PFSK-1 (cell line): ENCODE data around the gene CTXN3.

Experiments
- FOXP2 ChIP-seq: optimal IDR thresholded peaks from 2 replicates; pipeline ENCODE3; 2011; ENCODE audit warnings: borderline replicate concordance, control low read depth, inconsistent platforms; ENCODE audit not compliant: insufficient read depth; ENCODE audit errors: extremely low read length, extremely low read depth
- POLR2AphosphoS5 ChIP-seq: IDR thresholded peaks from 2 replicates; pipeline ENCODE4 v1.6.1; 2012; ENCODE audit warnings: low read depth, mild to moderate bottlenecking, control low read depth, low read length, moderate library complexity
- TAF1 ChIP-seq: IDR thresholded peaks from 2 replicates; pipeline ENCODE4 v1.6.1; 2012; ENCODE audit warnings: low read length, control low read depth, borderline replicate concordance; ENCODE audit not compliant: insufficient read depth
- TF ChIP-seq, protein P1 (sequence below), 2 experiments: IDR thresholded peaks; 2 replicates each; pipeline versions ENCODE4 v1.6.1 to v1.8.0; 2011 to 2012; ENCODE audit warnings: low read depth in 2 of 2, low read length in 2 of 2, control low read depth in 1 of 2, inconsistent platforms in 1 of 2, mild to moderate bottlenecking in 1 of 2, moderate library complexity in 1 of 2; ENCODE audit not compliant: insufficient read depth in 1 of 2

DNA sequence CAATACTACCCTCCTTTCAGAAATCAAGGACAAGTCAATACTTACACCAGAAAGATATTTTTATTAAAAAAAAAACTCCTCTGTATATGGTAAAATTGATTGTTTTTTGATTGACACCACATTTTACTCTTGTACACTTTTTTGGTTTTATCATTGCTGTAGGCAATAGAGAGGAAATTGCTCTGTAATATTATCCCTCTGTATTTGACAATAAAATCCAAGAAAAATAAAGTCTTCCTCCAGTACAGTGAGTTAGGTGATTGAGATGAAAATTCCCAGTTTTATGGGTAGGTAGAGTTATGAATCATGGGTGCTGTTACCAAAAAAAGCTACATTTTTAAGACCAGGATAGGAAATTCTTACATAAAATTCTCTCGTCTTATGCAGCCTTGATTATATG lies 31.7 kb downstream of the CTXN3 start:
- TF ChIP-seq TAF1 = no peak
- TF ChIP-seq, protein P1, sequence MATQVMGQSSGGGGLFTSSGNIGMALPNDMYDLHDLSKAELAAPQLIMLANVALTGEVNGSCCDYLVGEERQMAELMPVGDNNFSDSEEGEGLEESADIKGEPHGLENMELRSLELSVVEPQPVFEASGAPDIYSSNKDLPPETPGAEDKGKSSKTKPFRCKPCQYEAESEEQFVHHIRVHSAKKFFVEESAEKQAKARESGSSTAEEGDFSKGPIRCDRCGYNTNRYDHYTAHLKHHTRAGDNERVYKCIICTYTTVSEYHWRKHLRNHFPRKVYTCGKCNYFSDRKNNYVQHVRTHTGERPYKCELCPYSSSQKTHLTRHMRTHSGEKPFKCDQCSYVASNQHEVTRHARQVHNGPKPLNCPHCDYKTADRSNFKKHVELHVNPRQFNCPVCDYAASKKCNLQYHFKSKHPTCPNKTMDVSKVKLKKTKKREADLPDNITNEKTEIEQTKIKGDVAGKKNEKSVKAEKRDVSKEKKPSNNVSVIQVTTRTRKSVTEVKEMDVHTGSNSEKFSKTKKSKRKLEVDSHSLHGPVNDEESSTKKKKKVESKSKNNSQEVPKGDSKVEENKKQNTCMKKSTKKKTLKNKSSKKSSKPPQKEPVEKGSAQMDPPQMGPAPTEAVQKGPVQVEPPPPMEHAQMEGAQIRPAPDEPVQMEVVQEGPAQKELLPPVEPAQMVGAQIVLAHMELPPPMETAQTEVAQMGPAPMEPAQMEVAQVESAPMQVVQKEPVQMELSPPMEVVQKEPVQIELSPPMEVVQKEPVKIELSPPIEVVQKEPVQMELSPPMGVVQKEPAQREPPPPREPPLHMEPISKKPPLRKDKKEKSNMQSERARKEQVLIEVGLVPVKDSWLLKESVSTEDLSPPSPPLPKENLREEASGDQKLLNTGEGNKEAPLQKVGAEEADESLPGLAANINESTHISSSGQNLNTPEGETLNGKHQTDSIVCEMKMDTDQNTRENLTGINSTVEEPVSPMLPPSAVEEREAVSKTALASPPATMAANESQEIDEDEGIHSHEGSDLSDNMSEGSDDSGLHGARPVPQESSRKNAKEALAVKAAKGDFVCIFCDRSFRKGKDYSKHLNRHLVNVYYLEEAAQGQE (IDR thresholded peaks at IDR 0.05; ENCODE audit: insufficient read depth in 1 of 2, low read depth in 2 of 2, low read length in 2 of 2) = no peak
- TF ChIP-seq POLR2AphosphoS5 = no peak
- TF ChIP-seq FOXP2 = no peak
